GM21576 (cell line): ENCODE results near the gene ADGRB3.

Experiments
- ATAC-seq: cut with Tn5 transposase; IDR thresholded peaks from one replicate; pipeline ENCODE4 v1.9.1; 2021; ENCODE audit warnings: mild to moderate bottlenecking, moderate library complexity; ENCODE audit not compliant: unreplicated experiment

ADGRB3 gene

DNA sequence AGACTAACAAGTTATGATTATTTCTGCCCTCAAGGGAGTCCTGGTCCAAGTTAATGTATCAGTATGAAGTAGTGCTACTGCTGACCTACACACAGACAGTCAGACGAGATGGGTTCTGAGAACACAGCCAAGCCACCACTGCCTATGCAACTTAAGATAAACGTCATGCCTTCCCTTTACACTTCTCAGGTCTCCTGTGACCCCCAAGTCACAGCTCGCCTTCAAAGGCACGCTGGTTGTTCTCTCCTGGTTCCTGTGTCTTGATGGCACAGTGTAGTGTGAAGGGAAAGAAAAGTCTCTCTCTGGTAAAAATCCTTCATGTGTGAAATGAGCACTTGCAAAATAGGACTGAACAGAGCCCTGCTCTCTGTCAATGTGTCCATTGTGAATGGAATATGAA lies 377.8 kb downstream of the ADGRB3 start:
- ATAC-seq, result no peak

- no peak for ATAC-seq
Observed at GRCh38 chr6:69018906-69019305, 383.8 kb downstream of the ADGRB3 start.

GRCh38 chr6:69019832-69020231 lies 384.8 kb downstream of the ADGRB3 start:
- ATAC-seq, result no peak

GRCh38 chr6:69022993-69023392 lies 387.9 kb downstream of the ADGRB3 start:
- no peak for ATAC-seq

GRCh38 chr6:69026243-69026642 lies 391.2 kb downstream of the ADGRB3 start:
- ATAC-seq, result no peak

- no peak for ATAC-seq
Observed at GRCh38 chr6:69026715-69027114, 391.6 kb downstream of the ADGRB3 start.

DNA sequence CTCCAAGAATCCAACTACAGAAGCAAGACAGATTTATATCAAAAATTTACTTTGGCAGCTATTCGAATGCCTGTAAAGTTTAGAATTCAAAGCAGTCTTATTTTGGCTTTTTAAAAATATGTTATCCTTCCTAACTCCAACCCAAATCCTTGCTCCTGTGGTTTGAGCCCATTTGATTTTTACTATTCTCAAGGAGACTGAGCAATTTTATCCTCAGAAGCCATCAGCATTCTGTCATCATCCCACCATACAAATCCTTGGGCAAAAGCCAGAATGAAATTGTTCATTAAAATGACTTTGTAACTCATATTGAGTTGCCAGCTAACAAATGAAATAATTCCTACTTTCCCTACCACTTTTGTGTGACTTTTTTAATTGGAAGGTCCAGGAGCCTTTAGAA lies 392.8 kb downstream of the ADGRB3 start:
- no peak for ATAC-seq

GRCh38 chr6:69038841-69039240 lies 403.8 kb downstream of the ADGRB3 start:
- no peak for ATAC-seq

DNA sequence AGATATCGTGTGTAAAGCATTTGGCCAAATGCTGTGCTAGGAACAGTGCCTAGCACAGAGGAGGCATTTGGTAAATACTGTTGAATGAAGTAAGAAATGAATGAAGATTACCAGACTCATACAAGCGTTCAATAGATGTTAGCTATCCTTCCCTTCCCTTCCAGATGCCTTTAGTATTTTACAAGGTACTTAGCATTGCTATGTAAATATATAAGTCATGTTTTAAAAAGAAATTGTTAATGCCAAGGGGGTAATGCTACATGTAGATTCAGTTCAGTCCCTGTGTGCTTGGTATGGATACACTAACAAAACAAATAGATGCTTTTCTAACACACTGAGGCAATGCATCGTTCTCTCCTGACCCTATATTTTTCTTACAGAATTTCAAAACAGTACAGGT lies 407.2 kb downstream of the ADGRB3 start:
- no peak for ATAC-seq

DNA sequence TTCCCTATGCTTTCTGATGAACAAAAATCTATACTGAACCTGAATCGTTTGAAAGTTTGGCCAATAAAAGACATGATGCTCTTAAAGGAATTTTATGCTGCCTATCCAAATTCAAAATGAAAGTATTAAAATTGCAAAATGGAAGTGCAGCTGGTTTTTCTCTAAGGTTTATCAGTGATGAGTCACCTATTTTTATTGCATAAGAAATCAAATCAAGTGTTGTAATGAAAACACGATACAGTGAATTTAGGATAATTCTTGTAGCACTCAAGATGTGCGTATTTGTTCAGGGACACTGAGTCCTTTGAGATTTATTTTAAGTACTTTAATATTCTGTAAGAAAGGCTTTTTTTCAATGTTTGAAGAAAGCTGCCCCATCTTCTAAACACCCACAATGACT lies 409.5 kb downstream of the ADGRB3 start:
- no peak for ATAC-seq

DNA sequence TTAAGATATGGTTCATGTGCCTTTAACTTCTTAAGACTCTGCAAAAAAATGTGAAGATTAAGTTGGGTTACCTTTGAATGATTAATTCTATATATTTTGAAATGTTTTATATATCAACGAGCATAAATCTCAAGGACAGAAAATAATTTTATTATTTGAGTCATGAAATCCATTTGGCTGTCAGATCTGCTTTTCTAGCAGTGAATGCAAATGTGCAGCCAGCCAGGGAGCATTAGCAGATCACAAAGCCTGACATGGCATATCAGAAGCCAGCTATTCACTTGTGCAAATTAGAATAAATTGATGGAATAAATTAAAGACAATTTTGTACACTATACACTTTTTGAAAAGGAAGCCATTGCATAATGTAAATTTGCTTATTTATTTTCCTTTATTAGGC lies 424.3 kb downstream of the ADGRB3 start:
- no peak for ATAC-seq

DNA sequence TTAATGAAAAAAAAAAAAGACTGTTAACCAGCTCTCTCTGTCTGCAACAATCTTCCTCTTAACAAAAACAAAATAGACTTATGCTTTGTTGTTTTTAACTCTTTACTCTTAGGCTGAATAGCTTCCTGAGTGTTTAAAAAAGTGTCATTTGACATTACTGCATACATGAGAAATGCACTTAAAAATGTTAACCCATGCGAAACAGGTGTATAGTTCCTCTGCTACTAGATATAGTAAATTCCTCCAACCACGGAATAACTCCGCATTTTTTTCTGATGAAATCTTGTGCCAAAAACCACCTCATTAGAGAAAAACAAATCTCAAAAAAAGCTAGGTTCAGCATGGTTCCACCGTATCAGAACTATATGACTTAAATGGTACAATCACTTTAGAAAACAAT lies 426.0 kb downstream of the ADGRB3 start:
- no peak for ATAC-seq

DNA sequence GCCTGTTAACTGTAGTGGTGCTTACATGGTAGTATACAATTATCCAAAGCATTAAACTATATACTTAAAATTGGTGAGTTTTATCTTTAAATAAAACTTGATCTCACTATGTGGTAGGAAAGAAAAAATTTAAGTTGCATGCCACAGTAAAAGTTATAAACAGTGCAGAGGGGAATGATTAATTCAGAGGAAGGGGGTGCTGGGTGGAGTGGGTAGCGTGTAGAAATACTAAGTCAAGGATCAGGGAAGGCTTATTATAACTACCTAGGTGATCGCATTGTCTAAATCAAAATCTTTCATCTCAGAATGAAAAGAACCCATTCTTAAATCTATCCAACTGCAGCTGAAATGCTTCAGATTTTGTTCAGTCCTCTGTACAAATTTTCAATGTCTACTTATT lies 428.3 kb downstream of the ADGRB3 start:
- no peak for ATAC-seq

- ATAC-seq, result no peak
Observed at GRCh38 chr6:69064226-69064625, 429.1 kb downstream of the ADGRB3 start.

DNA sequence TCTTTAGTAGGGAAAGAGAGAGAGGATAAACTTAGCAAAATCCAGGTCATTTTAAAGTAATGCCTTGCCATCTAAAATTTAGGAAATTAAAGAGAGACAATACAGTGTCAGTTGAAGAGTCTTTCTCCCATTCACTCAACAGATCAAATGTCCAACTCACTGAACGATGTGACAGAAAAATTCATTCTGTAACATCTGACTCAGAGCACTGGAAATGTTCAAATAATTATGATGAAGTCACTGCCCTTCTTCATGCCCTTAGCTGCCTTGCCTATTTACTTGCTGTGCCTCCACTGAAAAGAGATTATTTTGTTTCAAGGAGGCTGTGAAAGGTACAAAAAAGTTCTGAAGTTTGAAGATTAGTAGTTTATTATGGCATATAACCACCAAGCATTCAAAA lies 434.8 kb downstream of the ADGRB3 start:
- ATAC-seq, result no peak

GRCh38 chr6:69072796-69073195 lies 437.7 kb downstream of the ADGRB3 start:
- no peak for ATAC-seq

DNA sequence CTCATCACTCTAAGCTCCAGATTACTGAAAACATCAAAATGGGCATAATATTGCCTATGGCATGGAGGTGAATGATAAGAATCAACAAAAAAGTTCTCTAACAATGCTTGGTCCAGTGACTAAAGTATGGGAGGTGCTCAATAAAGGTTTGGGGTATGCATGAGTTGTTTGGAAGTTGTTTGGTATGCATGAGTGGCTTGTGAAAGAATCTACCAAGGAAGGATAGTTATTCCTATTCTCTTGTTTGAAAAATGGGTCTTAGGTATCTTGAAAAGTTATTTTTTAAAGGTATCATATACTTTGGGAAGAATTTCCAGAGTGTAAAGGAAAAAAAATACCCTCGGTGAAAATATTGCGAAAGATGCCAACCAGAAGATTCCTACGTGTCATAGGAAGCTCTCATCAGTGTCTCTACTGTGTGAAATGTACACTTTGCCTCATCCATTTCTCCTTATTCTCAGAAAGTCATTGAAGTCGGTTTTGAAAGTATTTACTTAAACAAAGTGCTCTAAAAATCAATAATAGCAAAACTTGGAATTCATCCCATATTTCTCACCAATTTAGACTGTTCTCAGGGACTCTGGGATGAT lies 449.8 kb downstream of the ADGRB3 start:
- no peak for ATAC-seq

DNA sequence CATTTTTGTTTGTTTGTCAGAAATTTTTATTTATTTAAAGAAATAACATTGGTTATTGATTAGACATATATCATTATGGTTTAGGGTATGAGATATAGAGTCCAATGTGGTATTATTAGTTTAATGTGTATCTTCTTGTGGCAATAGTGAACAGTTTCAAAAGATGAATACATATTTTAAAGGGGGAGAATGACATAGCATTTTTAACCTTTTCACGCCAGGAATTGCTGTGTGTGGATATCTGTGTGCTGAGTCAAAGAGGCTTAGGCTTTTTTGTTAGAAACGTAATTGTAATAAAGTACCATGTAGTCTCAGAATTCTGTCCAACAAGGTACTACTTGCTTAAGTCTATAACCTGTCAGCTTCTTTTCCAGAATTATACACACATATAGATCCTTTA lies 451.6 kb downstream of the ADGRB3 start:
- ATAC-seq, result no peak

DNA sequence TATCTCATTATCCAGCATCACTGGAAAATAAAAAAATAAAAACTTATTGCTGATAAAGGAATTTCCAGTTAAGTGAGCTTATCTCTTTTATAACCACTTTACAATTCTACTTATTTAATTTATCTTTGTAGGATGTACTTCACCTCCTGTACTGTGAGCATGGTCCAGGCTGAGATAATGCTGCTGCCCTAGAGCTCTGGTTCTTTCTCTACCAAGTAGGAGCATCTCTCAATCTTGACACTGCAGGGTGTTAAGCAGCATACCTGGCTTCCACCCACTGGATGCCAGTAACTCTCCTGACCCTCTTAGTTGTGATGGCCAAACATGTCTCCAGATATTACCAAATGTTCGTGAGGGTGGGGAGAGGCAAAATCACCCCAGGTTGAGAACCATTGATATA lies 454.5 kb downstream of the ADGRB3 start:
- ATAC-seq, result no peak

GRCh38 chr6:69090132-69090531 lies 455.1 kb downstream of the ADGRB3 start:
- no peak for ATAC-seq

DNA sequence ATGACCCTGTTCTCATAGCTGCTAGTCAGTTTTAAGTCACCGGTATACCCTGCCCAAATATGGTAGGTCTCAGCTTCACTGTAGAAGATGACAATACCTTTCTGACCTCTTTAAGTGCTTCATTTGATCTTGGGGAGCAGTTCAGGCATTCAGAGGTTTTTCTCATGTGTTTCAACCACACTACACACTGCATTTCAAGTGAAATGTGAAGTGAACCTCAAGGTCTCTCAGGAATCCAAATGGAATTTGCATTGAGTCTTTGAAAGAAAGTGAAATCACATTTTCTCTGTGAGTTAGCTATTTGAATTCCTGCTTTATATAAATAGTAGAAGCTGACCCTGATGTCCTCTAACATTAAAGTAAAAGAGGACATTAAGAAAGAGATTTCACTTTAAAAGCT lies 461.6 kb downstream of the ADGRB3 start:
- no peak for ATAC-seq

DNA sequence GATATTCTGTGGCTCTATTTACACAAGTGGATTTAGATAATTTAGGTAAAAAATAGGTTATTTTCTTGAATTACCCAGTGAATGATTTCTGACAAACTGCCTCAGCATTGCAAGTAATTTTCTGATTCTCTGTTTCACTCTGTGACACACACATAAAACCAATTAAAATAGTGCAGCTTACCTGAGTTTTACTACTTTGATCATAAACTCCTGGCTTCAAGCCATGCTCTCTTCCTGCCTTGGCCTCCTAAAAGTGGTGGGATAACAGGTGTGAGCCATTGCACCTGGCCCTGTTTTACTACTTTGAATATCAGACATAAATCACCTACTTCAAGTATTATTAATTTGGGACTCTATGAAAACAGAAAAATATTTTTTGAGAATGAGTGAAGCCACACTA lies 462.9 kb downstream of the ADGRB3 start:
- ATAC-seq, result no peak

DNA sequence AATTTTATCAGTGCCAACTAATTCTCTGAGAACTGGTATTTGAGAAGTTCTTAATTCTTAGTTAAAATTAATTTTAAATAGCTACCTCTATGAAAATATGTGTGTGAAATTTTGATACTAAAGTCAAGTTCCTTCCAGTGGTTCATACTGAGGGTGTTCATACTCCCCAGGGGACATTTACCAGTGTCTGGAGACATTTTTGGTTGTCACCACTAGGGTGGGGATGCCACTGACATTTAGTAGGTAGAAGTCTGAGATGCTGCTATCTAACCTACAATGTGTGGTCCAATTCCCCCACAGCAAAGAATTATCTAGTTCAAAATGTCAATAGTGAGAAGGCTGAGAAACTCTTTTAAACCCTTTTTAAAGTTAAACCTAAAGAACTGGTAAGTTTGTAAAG lies 463.8 kb downstream of the ADGRB3 start:
- ATAC-seq, result no peak

GRCh38 chr6:69100772-69101171 lies 465.7 kb downstream of the ADGRB3 start:
- no peak for ATAC-seq
